ENCODE measurements around the gene SPATA9. TPM values are rescaled to one million over a fixed set of nuclear protein-coding genes. Genes with fewer than 3 reads are reported as not detected.

SPATA9 gene
- total and polyA plus RNA-seq, 4 donors, result 0.28 to 0.49 TPM; not detected in 2

DNA sequence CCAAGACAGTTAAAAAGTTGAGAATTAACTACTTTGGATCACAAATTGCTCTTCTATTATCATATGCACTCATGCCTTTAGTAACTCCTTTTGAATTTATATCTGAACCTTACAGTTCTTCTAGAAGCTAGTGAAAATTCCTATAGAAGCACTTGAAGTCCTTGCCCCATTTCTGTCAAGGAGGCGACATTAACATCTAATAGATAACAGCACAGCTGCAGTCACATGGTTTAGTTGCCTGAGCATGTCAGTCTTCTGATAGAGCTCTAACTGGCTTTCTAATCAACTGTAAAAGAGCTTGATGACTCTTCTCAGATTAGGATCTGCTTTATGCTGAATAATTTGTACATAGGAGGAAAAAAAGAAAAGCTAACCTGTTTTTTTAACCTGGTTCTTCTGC is 27.2 kb downstream of the SPATA9 start:
- no peaks in the 10 kb centered on the region for H3K9me3 ChIP-seq (ENCODE audit: control insufficient read depth in 4 of 4, low read length in 3 of 4)
- H3K4me1 ChIP-seq (ENCODE audit: control insufficient read depth in 4 of 4, insufficient read depth in 4 of 4, low read length in 3 of 4), result peaks cover 0 to 1% (median 0%) of the 10 kb centered on the region in 4 donors
- no peaks in the 10 kb centered on the region for H3K36me3 ChIP-seq (ENCODE audit: control insufficient read depth in 4 of 4, insufficient read depth in 3 of 4, low read depth in 1 of 4, low read length in 3 of 4)
- no peak overlapping the region for H3K27ac ChIP-seq (ENCODE audit: low read depth in 1 of 2, low read length in 2 of 2)
- no peak overlapping the region for H3K4me3 ChIP-seq (ENCODE audit: low read depth in 1 of 3, low read length in 3 of 3)
- 89% methylated on average over 1 of the region's 1 CpG for WGBS
- TF ChIP-seq FOXA1 (IDR thresholded peaks at IDR 0.05), result no peak
- no peak for TF ChIP-seq RAD21 (IDR thresholded peaks at IDR 0.05)
- TF ChIP-seq SP1 (IDR thresholded peaks at IDR 0.05), result no peak
- no peak for TF ChIP-seq RXRA (IDR thresholded peaks at IDR 0.05)
- no peak for TF ChIP-seq GABPA (IDR thresholded peaks at IDR 0.05 in 1 of 2, conservative IDR thresholded peaks at IDR 0.05 in 1 of 2)
- H3K27me3 ChIP-seq (ENCODE audit: control insufficient read depth in 4 of 4, insufficient read depth in 4 of 4, low read length in 3 of 4), result no peaks in the 10 kb centered on the region
- H3K9ac ChIP-seq (ENCODE audit: low read depth in 1 of 2, low read length in 2 of 2), result no peak overlapping the region
- no peak for DNase-seq (ENCODE audit: low spot score)

DNA sequence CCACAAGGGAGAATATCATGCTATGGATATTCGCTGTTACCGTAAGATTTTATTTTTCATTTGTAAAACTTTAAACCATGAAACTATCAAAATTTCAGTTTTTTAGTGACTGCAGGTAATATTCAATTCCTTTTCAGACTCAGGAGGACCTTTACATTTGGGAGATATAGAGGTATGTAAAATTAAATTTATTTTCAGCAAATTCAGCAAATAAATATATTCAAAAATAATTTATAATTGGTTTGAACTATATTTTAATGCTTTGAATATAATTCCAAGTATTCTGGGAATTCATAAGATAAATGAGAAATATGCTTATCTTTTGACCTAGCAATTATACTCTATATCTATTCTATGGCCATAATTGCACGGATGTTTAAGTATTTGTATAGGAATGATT is 28.6 kb downstream of the SPATA9 start:
- TF ChIP-seq JUND (IDR thresholded peaks at IDR 0.05) (no peak), NR2F2 (IDR thresholded peaks at IDR 0.05) (no peak), RAD21 (IDR thresholded peaks at IDR 0.05) (no peak), SP1 (IDR thresholded peaks at IDR 0.05) (no peak), FOXA2 (IDR thresholded peaks at IDR 0.05) (no peak), HNF4G (IDR thresholded peaks at IDR 0.05) (no peak), TAF1 (conservative IDR thresholded peaks at IDR 0.05) (no peak), FOXA1 (IDR thresholded peaks at IDR 0.05) (no peak), GABPA (IDR thresholded peaks at IDR 0.05 in 1 of 2, conservative IDR thresholded peaks at IDR 0.05 in 1 of 2) (no peak), HNF4A (conservative IDR thresholded peaks at IDR 0.05) (no peak), RXRA (IDR thresholded peaks at IDR 0.05) (no peak), EGR1 (IDR thresholded peaks at IDR 0.05; ENCODE audit: low read depth in 2 of 2) (no peak), YY1 (IDR thresholded peaks at IDR 0.05) (no peak)
- TF ChIP-seq, protein P1, sequence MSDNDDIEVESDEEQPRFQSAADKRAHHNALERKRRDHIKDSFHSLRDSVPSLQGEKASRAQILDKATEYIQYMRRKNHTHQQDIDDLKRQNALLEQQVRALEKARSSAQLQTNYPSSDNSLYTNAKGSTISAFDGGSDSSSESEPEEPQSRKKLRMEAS (IDR thresholded peaks at IDR 0.05), result no peak
- TF ChIP-seq, protein P2, sequence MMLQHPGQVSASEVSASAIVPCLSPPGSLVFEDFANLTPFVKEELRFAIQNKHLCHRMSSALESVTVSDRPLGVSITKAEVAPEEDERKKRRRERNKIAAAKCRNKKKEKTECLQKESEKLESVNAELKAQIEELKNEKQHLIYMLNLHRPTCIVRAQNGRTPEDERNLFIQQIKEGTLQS (IDR thresholded peaks at IDR 0.05), result no peak
- TF ChIP-seq, protein P3, sequence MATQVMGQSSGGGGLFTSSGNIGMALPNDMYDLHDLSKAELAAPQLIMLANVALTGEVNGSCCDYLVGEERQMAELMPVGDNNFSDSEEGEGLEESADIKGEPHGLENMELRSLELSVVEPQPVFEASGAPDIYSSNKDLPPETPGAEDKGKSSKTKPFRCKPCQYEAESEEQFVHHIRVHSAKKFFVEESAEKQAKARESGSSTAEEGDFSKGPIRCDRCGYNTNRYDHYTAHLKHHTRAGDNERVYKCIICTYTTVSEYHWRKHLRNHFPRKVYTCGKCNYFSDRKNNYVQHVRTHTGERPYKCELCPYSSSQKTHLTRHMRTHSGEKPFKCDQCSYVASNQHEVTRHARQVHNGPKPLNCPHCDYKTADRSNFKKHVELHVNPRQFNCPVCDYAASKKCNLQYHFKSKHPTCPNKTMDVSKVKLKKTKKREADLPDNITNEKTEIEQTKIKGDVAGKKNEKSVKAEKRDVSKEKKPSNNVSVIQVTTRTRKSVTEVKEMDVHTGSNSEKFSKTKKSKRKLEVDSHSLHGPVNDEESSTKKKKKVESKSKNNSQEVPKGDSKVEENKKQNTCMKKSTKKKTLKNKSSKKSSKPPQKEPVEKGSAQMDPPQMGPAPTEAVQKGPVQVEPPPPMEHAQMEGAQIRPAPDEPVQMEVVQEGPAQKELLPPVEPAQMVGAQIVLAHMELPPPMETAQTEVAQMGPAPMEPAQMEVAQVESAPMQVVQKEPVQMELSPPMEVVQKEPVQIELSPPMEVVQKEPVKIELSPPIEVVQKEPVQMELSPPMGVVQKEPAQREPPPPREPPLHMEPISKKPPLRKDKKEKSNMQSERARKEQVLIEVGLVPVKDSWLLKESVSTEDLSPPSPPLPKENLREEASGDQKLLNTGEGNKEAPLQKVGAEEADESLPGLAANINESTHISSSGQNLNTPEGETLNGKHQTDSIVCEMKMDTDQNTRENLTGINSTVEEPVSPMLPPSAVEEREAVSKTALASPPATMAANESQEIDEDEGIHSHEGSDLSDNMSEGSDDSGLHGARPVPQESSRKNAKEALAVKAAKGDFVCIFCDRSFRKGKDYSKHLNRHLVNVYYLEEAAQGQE (IDR thresholded peaks at IDR 0.05), result no peak
- TF ChIP-seq, protein P4, sequence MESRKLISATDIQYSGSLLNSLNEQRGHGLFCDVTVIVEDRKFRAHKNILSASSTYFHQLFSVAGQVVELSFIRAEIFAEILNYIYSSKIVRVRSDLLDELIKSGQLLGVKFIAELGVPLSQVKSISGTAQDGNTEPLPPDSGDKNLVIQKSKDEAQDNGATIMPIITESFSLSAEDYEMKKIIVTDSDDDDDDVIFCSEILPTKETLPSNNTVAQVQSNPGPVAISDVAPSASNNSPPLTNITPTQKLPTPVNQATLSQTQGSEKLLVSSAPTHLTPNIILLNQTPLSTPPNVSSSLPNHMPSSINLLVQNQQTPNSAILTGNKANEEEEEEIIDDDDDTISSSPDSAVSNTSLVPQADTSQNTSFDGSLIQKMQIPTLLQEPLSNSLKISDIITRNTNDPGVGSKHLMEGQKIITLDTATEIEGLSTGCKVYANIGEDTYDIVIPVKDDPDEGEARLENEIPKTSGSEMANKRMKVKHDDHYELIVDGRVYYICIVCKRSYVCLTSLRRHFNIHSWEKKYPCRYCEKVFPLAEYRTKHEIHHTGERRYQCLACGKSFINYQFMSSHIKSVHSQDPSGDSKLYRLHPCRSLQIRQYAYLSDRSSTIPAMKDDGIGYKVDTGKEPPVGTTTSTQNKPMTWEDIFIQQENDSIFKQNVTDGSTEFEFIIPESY (IDR thresholded peaks at IDR 0.05), result no peak
- TF ChIP-seq, protein P5, sequence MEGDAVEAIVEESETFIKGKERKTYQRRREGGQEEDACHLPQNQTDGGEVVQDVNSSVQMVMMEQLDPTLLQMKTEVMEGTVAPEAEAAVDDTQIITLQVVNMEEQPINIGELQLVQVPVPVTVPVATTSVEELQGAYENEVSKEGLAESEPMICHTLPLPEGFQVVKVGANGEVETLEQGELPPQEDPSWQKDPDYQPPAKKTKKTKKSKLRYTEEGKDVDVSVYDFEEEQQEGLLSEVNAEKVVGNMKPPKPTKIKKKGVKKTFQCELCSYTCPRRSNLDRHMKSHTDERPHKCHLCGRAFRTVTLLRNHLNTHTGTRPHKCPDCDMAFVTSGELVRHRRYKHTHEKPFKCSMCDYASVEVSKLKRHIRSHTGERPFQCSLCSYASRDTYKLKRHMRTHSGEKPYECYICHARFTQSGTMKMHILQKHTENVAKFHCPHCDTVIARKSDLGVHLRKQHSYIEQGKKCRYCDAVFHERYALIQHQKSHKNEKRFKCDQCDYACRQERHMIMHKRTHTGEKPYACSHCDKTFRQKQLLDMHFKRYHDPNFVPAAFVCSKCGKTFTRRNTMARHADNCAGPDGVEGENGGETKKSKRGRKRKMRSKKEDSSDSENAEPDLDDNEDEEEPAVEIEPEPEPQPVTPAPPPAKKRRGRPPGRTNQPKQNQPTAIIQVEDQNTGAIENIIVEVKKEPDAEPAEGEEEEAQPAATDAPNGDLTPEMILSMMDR (IDR thresholded peaks at IDR 0.05; ENCODE audit: low read depth, low read length, missing input control), result no peak
- Histone ChIP-seq H3K27me3 (ENCODE audit: control insufficient read depth in 4 of 4, insufficient read depth in 4 of 4, low read length in 3 of 4) (no peaks in the 10 kb centered on the region), H3K4me3 (ENCODE audit: low read depth in 1 of 3, low read length in 3 of 3) (no peak overlapping the region), H3K4me1 (ENCODE audit: control insufficient read depth in 4 of 4, insufficient read depth in 4 of 4, low read length in 3 of 4) (peaks cover 1 to 11% (median 6%) of the 10 kb centered on the region in 4 donors), H3K9me3 (ENCODE audit: control insufficient read depth in 4 of 4, low read length in 3 of 4) (no peaks in the 10 kb centered on the region), H3K36me3 (ENCODE audit: control insufficient read depth in 4 of 4, insufficient read depth in 3 of 4, low read depth in 1 of 4, low read length in 3 of 4) (no peaks in the 10 kb centered on the region), H3K9ac (ENCODE audit: low read depth in 1 of 2, low read length in 2 of 2) (no peak overlapping the region), H3K27ac (ENCODE audit: low read depth in 1 of 2, low read length in 2 of 2) (no peak overlapping the region)
- DNase-seq (ENCODE audit: low spot score), result no peak
- WGBS, result 98% methylated on average over 3 of the region's 3 CpGs

Measured in liver (tissue), 9 donors.